SK-N-SH (cell line): ENCODE data around the gene TSHZ2. TPM values are rescaled to one million over a fixed set of nuclear protein-coding genes. Genes with fewer than 3 reads are reported as not detected.

Source experiments
- CTCF ChIA-PET: fragments of 300-600, 350-600 bp; formaldehyde crosslinking; extraction: SDS; loops from one replicate; lab custom pipeline; 2021; lab: Yijun Ruan, JAX
- POLR2A ChIA-PET: fragments of 350-600 bp; sonication (Branson Sonifier 250); formaldehyde crosslinking; extraction: SDS; loops from one replicate; lab custom pipeline; 2020; ENCODE audit warnings: antibody characterized with exemption, inconsistent platforms; lab: Yijun Ruan, JAX
- DNase-seq: peaks from one replicate; pipeline ENCODE4 v3.0.0; 2012
- H2AFZ ChIP-seq: fragments of 200-600 bp; sonication (generic); 2 replicates; pipeline ENCODE4 v1.8.1; 2016; ENCODE audit warnings: antibody characterized with exemption, mild to moderate bottlenecking, low read depth
- H3F3A ChIP-seq: fragments of 200-600 bp; sonication (generic); replicated peaks from 2 replicates; pipeline ENCODE3; 2016; ENCODE audit warnings: antibody characterized with exemption, mild to moderate bottlenecking; ENCODE audit not compliant: insufficient read depth
- H3K27ac ChIP-seq, 2 experiments: fragments of 200-500 bp in 1 of 2; fragments of 200-600 bp in 1 of 2; sonication (Bioruptor generic) in 1 of 2; sonication (generic), shearing (Covaris generic) in 1 of 2; 2 replicates each; pipeline versions ENCODE4 v1.5.1 to v1.6.1; 2014 to 2016; ENCODE audit warnings: low read depth in 2 of 2, inconsistent platforms in 1 of 2, low read length in 1 of 2, mild to moderate bottlenecking in 1 of 2, mixed read lengths in 1 of 2
- H3K27me3 ChIP-seq: fragments of 200-600 bp; sonication (generic), shearing (Covaris generic); 2 replicates; pipeline ENCODE4 v1.6.1; 2016; ENCODE audit warnings: mixed run types; ENCODE audit not compliant: insufficient read depth
- H3K36me3 ChIP-seq, 2 experiments: fragments of 200-500 bp in 1 of 2; fragments of 200-600 bp in 1 of 2; sonication (Bioruptor generic) in 1 of 2; sonication (generic) in 1 of 2; replicated peaks in 1 of 2; 2 replicates each; pipeline versions ENCODE3 to v1.5.1; 2014 to 2016; ENCODE audit warnings: low read length in 1 of 2, mild to moderate bottlenecking in 1 of 2; ENCODE audit not compliant: insufficient read depth in 2 of 2, control insufficient read depth in 1 of 2
- H3K4me1 ChIP-seq, 2 experiments: fragments of 200-500 bp in 1 of 2; fragments of 200-600 bp in 1 of 2; sonication (Bioruptor generic) in 1 of 2; sonication (generic), shearing (Covaris generic) in 1 of 2; 2 replicates each; pipeline versions ENCODE4 v1.5.1 to v1.6.1; 2014 to 2016; ENCODE audit warnings: low read depth in 1 of 2, low read length in 1 of 2, mixed run types in 1 of 2; ENCODE audit not compliant: insufficient read depth in 2 of 2, control insufficient read depth in 1 of 2
- H3K4me2 ChIP-seq: fragments of 200-600 bp; sonication (generic), shearing (Covaris generic); 2 replicates; pipeline ENCODE4 v1.6.1; 2017; ENCODE audit warnings: mixed run types
- H3K4me3 ChIP-seq, 2 experiments: fragments of 200-500 bp in 1 of 2; fragments of 200-600 bp in 1 of 2; sonication (Bioruptor generic) in 1 of 2; sonication (generic), shearing (Covaris generic) in 1 of 2; 2 replicates each; pipeline versions ENCODE4 v1.5.1 to v1.8.1; 2014 to 2016; ENCODE audit warnings: low read depth in 2 of 2, inconsistent platforms in 1 of 2, low read length in 1 of 2, mild to moderate bottlenecking in 1 of 2, mixed read lengths in 1 of 2, moderate library complexity in 1 of 2
- H3K79me2 ChIP-seq: fragments of 200-600 bp; sonication (generic); 2 replicates; pipeline ENCODE4 v1.8.1; 2017; ENCODE audit warnings: mild to moderate bottlenecking; ENCODE audit not compliant: insufficient read depth
- H3K9ac ChIP-seq: fragments of 200-600 bp; sonication (generic); 2 replicates; pipeline ENCODE4 v1.6.1; 2017; ENCODE audit warnings: mixed run types
- H3K9me2 ChIP-seq: fragments of 200-600 bp; sonication (generic); 2 replicates; pipeline ENCODE4 v1.6.1; 2017; ENCODE audit warnings: mixed run types
- H3K9me3 ChIP-seq: fragments of 200-600 bp; sonication (generic); 2 replicates; pipeline ENCODE4 v1.6.1; 2017; ENCODE audit warnings: mixed run types, mild to moderate bottlenecking, moderate library complexity
- H4K20me1 ChIP-seq: fragments of 200-600 bp; sonication (generic); 2 replicates; pipeline ENCODE4 v1.6.1; 2017; ENCODE audit warnings: mild to moderate bottlenecking, mixed run types; ENCODE audit not compliant: insufficient read depth
- ELF1 ChIP-seq: IDR thresholded peaks from 2 replicates; pipeline ENCODE4 v1.4.0; 2012
- EZH2phosphoT487 ChIP-seq: fragments of 200-600 bp; sonication (generic); IDR thresholded peaks from 2 replicates; pipeline ENCODE4 v1.6.1; 2017; ENCODE audit warnings: low read depth, mixed run types, mild to moderate bottlenecking, antibody characterized with exemption, moderate library complexity, borderline replicate concordance
- IRF3 ChIP-seq: fragments of 150-350 bp; IDR thresholded peaks from 2 replicates; pipeline ENCODE4 v1.6.1; 2016; ENCODE audit warnings: mild to moderate bottlenecking, low read depth, low read length
- POLR2AphosphoS5 ChIP-seq: IDR thresholded peaks from 2 replicates; pipeline ENCODE4 v1.6.1; 2012; ENCODE audit warnings: low read depth, low read length
- RAD21 ChIP-seq: IDR thresholded peaks from 2 replicates; pipeline ENCODE4 v1.6.1; 2012; ENCODE audit warnings: mild to moderate bottlenecking, low read length
- RFX5 ChIP-seq: IDR thresholded peaks from 2 replicates; pipeline ENCODE4 v1.6.1; 2012; ENCODE audit warnings: mild to moderate bottlenecking, improper control_type of control experiment, low read length
- SIN3A ChIP-seq: IDR thresholded peaks from 2 replicates; pipeline ENCODE4 v1.6.1; 2012; ENCODE audit warnings: low read depth, mild to moderate bottlenecking, low read length, moderate library complexity, borderline replicate concordance
- SMC3 ChIP-seq: IDR thresholded peaks from 2 replicates; pipeline ENCODE4 v1.6.1; 2012; ENCODE audit warnings: low read depth, low read length, improper control_type of control experiment
- TAF1 ChIP-seq: IDR thresholded peaks from 2 replicates; pipeline ENCODE4 v1.6.1; 2012; ENCODE audit warnings: low read depth, mild to moderate bottlenecking, low read length, moderate library complexity, borderline replicate concordance
- TCF12 ChIP-seq: IDR thresholded peaks from 2 replicates; pipeline ENCODE4 v1.4.0; 2012
- TEAD4 ChIP-seq: IDR thresholded peaks from 2 replicates; pipeline ENCODE4 v1.4.0; 2012; ENCODE audit warnings: mild to moderate bottlenecking, borderline replicate concordance; ENCODE audit not compliant: insufficient read depth
- ZBTB33 ChIP-seq: IDR thresholded peaks from 2 replicates; pipeline ENCODE4 v1.4.0; 2012; ENCODE audit warnings: low read depth, borderline replicate concordance
- WGBS: methylation state at CpG from one replicate; pipeline ENCODE4 v1.1.6; 2017; ENCODE audit warnings: low lambda C conversion rate; 5-methylcytosine and 5-hydroxymethylcytosine counted together
- polyA plus RNA-seq, 3 experiments: library from polyadenylated mRNA; depleted of rRNA; stranded (reverse); fragments of >200 nt; gene quantifications; 2 replicates each; pipeline ENCODE4 v1.2.3, GENCODE V29; 2012
- TF ChIP-seq, protein P1 (sequence below): IDR thresholded peaks from 2 replicates; pipeline ENCODE4 v1.4.0; 2012; ENCODE audit warnings: low read depth, borderline replicate concordance
- TF ChIP-seq, protein P2 (sequence below): IDR thresholded peaks from 2 replicates; pipeline ENCODE4 v1.4.0; 2012; ENCODE audit warnings: low read depth
- TF ChIP-seq, protein P3 (sequence below): IDR thresholded peaks from 2 replicates; pipeline ENCODE4; 2012
- TF ChIP-seq, protein P4 (sequence below): fragments of 200-600 bp; sonication (generic); IDR thresholded peaks from 2 replicates; pipeline ENCODE4 v1.6.1; 2017; ENCODE audit warnings: antibody characterized with exemption, mild to moderate bottlenecking, moderate library complexity

Gene TSHZ2
- polyA plus RNA-seq, 1 of the 3 experiments (the other 2 are of a cell fraction): 0.13 TPM

- H2AFZ ChIP-seq: no peak overlapping the region
- H3K79me2 ChIP-seq: no peaks in the 10 kb centered on the region
- ChIA-PET CTCF (no interaction called here), POLR2A (no interaction called here)
- H3K9ac ChIP-seq: no peak overlapping the region
- H3F3A ChIP-seq: no peaks in the 10 kb centered on the region
- H3K27me3 ChIP-seq: no peaks in the 10 kb centered on the region
- no peak overlapping the region for H3K27ac ChIP-seq
- no peak overlapping the region for H3K4me3 ChIP-seq
- peaks cover 0 to 6% of the 10 kb centered on the region in 2 experiments; a peak in 1 of 4 replicates for H3K4me1 ChIP-seq
- no peak for DNase-seq
- WGBS: 18% methylated on average over 3 of the region's 3 CpGs
- H3K4me2 ChIP-seq: no peak overlapping the region
- no peaks in the 10 kb centered on the region for H3K9me2 ChIP-seq
- TF ChIP-seq SMC3: no peak
- TF ChIP-seq, protein P1, sequence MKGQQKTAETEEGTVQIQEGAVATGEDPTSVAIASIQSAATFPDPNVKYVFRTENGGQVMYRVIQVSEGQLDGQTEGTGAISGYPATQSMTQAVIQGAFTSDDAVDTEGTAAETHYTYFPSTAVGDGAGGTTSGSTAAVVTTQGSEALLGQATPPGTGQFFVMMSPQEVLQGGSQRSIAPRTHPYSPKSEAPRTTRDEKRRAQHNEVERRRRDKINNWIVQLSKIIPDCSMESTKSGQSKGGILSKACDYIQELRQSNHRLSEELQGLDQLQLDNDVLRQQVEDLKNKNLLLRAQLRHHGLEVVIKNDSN: no peak
- TF ChIP-seq TEAD4: no peak
- TF ChIP-seq, protein P2, sequence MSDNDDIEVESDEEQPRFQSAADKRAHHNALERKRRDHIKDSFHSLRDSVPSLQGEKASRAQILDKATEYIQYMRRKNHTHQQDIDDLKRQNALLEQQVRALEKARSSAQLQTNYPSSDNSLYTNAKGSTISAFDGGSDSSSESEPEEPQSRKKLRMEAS: no peak
- TF ChIP-seq RAD21: no peak
- TF ChIP-seq, all 33 proteins: peak for 0
- Histone ChIP-seq H3K9me3 (no peaks in the 10 kb centered on the region), H4K20me1 (no peaks in the 10 kb centered on the region), H3K36me3 (no peaks in the 10 kb centered on the region)
Observed at GRCh38 chr20:53406580-53406979, 434.4 kb downstream of the TSHZ2 start.

GRCh38 chr20:53408691-53409446 is 436.7 kb downstream of the TSHZ2 start:
- no peak overlapping the region for H3K4me2 ChIP-seq
- no peak overlapping the region for H3K27ac ChIP-seq
- H3K9ac ChIP-seq: no peak overlapping the region
- H2AFZ ChIP-seq: no peak overlapping the region
- H3K79me2 ChIP-seq: no peaks in the 10 kb centered on the region
- no peaks in the 10 kb centered on the region for H4K20me1 ChIP-seq
- ChIA-PET CTCF (interaction anchor here (0.7 to 1.5 kb wide), 2 partner anchors 9 to 337 kb away, joined by 3 read pairs; no protein-coding TSS in a partner anchor), POLR2A (no interaction called here)
- H3K36me3 ChIP-seq: no peaks in the 10 kb centered on the region
- H3K4me1 ChIP-seq: peaks cover 0 to 6% of the 10 kb centered on the region in 2 experiments; a peak in 1 of 4 replicates
- TF ChIP-seq SIN3A (no peak), RFX5 (no peak), POLR2AphosphoS5 (no peak), ZBTB33 (no peak), RAD21 (no peak), TEAD4 (no peak), ELF1 (no peak), TAF1 (no peak), IRF3 (no peak), TCF12 (no peak), EZH2phosphoT487 (no peak)
- TF ChIP-seq, protein P3, sequence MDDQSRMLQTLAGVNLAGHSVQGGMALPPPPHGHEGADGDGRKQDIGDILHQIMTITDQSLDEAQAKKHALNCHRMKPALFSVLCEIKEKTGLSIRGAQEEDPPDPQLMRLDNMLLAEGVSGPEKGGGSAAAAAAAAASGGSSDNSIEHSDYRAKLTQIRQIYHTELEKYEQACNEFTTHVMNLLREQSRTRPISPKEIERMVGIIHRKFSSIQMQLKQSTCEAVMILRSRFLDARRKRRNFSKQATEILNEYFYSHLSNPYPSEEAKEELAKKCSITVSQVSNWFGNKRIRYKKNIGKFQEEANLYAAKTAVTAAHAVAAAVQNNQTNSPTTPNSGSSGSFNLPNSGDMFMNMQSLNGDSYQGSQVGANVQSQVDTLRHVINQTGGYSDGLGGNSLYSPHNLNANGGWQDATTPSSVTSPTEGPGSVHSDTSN: no peak
- TF ChIP-seq, protein P4, sequence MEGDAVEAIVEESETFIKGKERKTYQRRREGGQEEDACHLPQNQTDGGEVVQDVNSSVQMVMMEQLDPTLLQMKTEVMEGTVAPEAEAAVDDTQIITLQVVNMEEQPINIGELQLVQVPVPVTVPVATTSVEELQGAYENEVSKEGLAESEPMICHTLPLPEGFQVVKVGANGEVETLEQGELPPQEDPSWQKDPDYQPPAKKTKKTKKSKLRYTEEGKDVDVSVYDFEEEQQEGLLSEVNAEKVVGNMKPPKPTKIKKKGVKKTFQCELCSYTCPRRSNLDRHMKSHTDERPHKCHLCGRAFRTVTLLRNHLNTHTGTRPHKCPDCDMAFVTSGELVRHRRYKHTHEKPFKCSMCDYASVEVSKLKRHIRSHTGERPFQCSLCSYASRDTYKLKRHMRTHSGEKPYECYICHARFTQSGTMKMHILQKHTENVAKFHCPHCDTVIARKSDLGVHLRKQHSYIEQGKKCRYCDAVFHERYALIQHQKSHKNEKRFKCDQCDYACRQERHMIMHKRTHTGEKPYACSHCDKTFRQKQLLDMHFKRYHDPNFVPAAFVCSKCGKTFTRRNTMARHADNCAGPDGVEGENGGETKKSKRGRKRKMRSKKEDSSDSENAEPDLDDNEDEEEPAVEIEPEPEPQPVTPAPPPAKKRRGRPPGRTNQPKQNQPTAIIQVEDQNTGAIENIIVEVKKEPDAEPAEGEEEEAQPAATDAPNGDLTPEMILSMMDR: no peak
- H3K4me3 ChIP-seq: no peak overlapping the region
- no peak for DNase-seq
- WGBS: 49% methylated on average over 11 of the region's 11 CpGs
- H3K27me3 ChIP-seq: no peaks in the 10 kb centered on the region
- H3K9me2 ChIP-seq: no peaks in the 10 kb centered on the region
- H3F3A ChIP-seq: no peaks in the 10 kb centered on the region
- no peaks in the 10 kb centered on the region for H3K9me3 ChIP-seq
